Measurements from ENCODE around the gene TIPRL. TPM values are rescaled to one million over a fixed set of nuclear protein-coding genes. Genes with fewer than 3 reads are reported as not detected.
"Not testable (repeated sequence)": the region's sequence is repeated elsewhere in the genome, so short reads cannot be mapped to it uniquely, and the experiment has no call there.

The TIPRL gene
- total and polyA plus RNA-seq, 8 donors, result 6.8 to 17.3 (median 13.4) TPM

DNA sequence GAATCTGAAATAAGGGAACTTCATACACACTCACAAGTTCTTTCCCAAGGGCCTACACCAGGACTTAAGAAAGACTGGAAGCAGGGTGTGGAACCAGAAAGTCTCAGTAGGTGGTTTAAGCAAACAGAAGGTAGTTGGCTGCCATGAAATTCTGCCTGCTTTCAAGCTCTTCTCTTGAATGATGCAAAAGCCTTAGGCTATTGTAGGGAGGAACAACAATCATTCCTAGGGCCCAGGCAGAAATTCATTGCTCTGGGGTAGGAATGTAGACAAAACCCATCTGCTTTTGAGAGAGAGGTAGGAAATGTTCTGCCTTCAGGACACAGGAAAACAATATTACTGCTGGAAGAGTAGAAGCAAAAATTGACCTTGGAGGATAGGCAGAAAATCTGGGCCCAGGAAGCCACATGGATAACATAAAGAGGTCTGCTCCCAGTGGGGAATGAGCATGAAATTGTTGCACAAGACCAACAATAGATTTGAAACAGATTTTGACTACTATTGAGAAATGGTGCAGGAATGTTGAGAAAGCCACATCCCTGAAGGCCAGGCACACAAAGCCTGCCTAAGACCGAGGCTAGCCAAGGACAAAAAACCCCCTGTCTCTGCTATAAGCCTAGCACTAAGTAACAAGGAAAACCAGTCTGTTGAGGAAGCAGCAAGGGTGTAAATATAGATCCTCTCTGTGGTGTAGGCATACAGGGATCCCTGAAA lies 24.3 kb downstream of the TIPRL start:
- H3K36me3 ChIP-seq, result peaks cover 0 to 12% (median 0%) of the 10 kb centered on the region in 3 donors
- FAIRE-seq (no peak), DNase-seq (no peak), ATAC-seq (peak in 1 of 4 donors; percentile 38)
- intact Hi-C loops (cut with DNase I), result no loop called here
- no peaks in the 10 kb centered on the region for H3K4me1 ChIP-seq
- TF ChIP-seq, protein P1, sequence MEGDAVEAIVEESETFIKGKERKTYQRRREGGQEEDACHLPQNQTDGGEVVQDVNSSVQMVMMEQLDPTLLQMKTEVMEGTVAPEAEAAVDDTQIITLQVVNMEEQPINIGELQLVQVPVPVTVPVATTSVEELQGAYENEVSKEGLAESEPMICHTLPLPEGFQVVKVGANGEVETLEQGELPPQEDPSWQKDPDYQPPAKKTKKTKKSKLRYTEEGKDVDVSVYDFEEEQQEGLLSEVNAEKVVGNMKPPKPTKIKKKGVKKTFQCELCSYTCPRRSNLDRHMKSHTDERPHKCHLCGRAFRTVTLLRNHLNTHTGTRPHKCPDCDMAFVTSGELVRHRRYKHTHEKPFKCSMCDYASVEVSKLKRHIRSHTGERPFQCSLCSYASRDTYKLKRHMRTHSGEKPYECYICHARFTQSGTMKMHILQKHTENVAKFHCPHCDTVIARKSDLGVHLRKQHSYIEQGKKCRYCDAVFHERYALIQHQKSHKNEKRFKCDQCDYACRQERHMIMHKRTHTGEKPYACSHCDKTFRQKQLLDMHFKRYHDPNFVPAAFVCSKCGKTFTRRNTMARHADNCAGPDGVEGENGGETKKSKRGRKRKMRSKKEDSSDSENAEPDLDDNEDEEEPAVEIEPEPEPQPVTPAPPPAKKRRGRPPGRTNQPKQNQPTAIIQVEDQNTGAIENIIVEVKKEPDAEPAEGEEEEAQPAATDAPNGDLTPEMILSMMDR (IDR thresholded peaks at IDR 0.05), result no peak
- no peak overlapping the region for H3K4me3 ChIP-seq
- H3K9me3 ChIP-seq, result no peaks in the 10 kb centered on the region
- 67 to 77% methylated on average over 1 of the region's 1 CpG for WGBS, 2 donors
- no peak overlapping the region for H3K27ac ChIP-seq
- H3K27me3 ChIP-seq, result no peaks in the 10 kb centered on the region

GRCh38 chr1:168206111-168206510 lies 27.3 kb downstream of the TIPRL start:
- H3K27ac ChIP-seq, result no peak overlapping the region
- FAIRE-seq, result no peak
- no peak for ATAC-seq
- DNase-seq, result no peak
- H3K27me3 ChIP-seq, result no peaks in the 10 kb centered on the region
- H3K36me3 ChIP-seq, result no peaks in the 10 kb centered on the region
- no peaks in the 10 kb centered on the region for H3K9me3 ChIP-seq
- H3K4me1 ChIP-seq, result no peaks in the 10 kb centered on the region
- TF ChIP-seq, protein P1 (IDR thresholded peaks at IDR 0.05), result no peak
- intact Hi-C loops (cut with DNase I), result no loop called here
- H3K4me3 ChIP-seq, result no peak overlapping the region

GRCh38 chr1:168207673-168208072 lies 28.9 kb downstream of the TIPRL start:
- FAIRE-seq; ATAC-seq; H3K36me3 ChIP-seq; H3K4me1 ChIP-seq; intact Hi-C loops (cut with DNase I); H3K4me3 ChIP-seq; H3K27me3 ChIP-seq; H3K9me3 ChIP-seq; DNase-seq; H3K27ac ChIP-seq: not testable (repeated sequence)
- 90 to 94% methylated on average over 31 to 33 of the region's 34 CpGs for WGBS, 2 donors

GRCh38 chr1:168210312-168210711 lies 31.6 kb downstream of the TIPRL start:
- no peaks in the 10 kb centered on the region for H3K36me3 ChIP-seq
- WGBS, 2 donors, result 85 to 86% methylated on average over 3 of the region's 3 CpGs
- no peaks in the 10 kb centered on the region for H3K27me3 ChIP-seq
- FAIRE-seq (no peak), ATAC-seq (no peak), DNase-seq (no peak)
- no peak overlapping the region for H3K4me3 ChIP-seq
- H3K4me1 ChIP-seq, result no peaks in the 10 kb centered on the region
- TF ChIP-seq, protein P1 (IDR thresholded peaks at IDR 0.05), result no peak
- no peak overlapping the region for H3K27ac ChIP-seq
- intact Hi-C loops (cut with DNase I), result no loop called here
- no peaks in the 10 kb centered on the region for H3K9me3 ChIP-seq

DNA sequence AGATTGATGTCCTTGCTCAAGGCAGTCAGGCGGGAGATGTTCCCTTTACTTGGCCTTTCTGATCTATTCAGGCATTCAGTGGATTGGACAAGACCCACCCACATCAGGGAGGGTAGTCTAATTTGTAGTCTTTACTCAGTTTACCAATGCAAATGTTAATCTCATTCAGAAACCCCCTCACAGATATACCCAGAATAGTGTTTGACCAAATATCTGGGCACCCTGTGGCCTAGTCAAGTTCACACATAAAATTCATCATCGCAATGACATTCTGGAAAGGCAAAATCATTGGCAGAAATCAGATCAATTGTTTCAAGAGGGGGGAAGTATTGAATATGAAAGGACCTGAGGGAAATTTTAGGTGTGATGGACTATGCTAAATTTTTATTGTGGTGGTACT lies 34.6 kb downstream of the TIPRL start:
- Histone ChIP-seq H3K27me3 (no peaks in the 10 kb centered on the region), H3K4me1 (no peaks in the 10 kb centered on the region), H3K27ac (no peak overlapping the region), H3K36me3 (no peaks in the 10 kb centered on the region), H3K9me3 (no peaks in the 10 kb centered on the region), H3K4me3 (no peak overlapping the region)
- DNase-seq (no peak), ATAC-seq (no peak), FAIRE-seq (no peak)
- whole genome bisulfite sequencing, 2 donors, result 93 to 99% methylated on average over 2 of the region's 2 CpGs
- TF ChIP-seq, protein P1 (IDR thresholded peaks at IDR 0.05), result no peak
- intact Hi-C loops (cut with DNase I), result no loop called here
